T-helper 1 cell treated with Interleukin-12 subunit alpha and Interleukin-12 subunit beta and Interleukin-4 antibody, amounts not matched to agents 30 ng/mL and 1 ng/mL, for 36 hours (primary cell): ENCODE results near the gene LTA. TPM values are rescaled to one million over a fixed set of nuclear protein-coding genes. Genes with fewer than 3 reads are reported as not detected.

ENCODE experiments used
- intact Hi-C: fragments of 100-400 bp; cut with micrococcal nuclease; formaldehyde crosslinking; loops from one replicate; pipeline ENCODE4 v1.15.1; 2024
- total RNA-seq: library from RNA; stranded (reverse); gene quantifications from 2 replicates; pipeline ENCODE4 v1.2.3, GENCODE V29; 2022

The LTA gene
- total RNA-seq, 1 donor from 2014 or later: 204 TPM

- intact Hi-C loops: loop anchor here (1.0 to 2.0 kb wide), 8 partner anchors 7 to 757 kb away; partner anchors contain the start of genes LTB, NCR3, NFKBIL1 and PRRC2A
Observed at GRCh38 chr6:31567531-31568370, 4.3 kb upstream of the LTA start.

DNA sequence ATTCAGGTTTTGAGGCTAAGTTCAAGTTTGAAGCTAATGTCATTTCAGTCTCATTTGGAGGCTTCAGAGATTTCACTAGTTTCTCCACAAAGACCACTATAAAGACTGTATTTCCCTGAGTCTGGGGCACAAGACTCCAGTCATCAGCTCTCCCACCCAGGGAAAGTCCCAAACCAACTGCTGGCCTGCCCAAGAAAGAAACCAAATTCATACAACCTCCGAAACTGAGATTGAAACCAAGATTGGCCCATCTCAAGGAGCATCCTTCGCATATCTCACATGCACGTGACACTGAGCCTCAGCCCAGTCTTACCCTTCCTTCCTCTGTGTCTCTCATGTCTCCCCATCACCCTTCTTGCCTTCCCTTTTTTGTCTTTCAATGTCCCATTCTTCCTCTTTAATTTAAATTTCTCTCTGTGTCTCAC lies 3.5 kb upstream of the LTA start:
- intact Hi-C loops: loop anchor here (1.0 to 2.0 kb wide), 8 partner anchors 8 to 758 kb away; partner anchors contain the start of genes LTB, NCR3, NFKBIL1 and PRRC2A

GRCh38 chr6:31569861-31570536 lies 2.1 kb upstream of the LTA start:
- intact Hi-C loops: loop anchor here (2.0 kb wide), 2 partner anchors 13 to 759 kb away; partner anchors contain the start of gene LTB

DNA sequence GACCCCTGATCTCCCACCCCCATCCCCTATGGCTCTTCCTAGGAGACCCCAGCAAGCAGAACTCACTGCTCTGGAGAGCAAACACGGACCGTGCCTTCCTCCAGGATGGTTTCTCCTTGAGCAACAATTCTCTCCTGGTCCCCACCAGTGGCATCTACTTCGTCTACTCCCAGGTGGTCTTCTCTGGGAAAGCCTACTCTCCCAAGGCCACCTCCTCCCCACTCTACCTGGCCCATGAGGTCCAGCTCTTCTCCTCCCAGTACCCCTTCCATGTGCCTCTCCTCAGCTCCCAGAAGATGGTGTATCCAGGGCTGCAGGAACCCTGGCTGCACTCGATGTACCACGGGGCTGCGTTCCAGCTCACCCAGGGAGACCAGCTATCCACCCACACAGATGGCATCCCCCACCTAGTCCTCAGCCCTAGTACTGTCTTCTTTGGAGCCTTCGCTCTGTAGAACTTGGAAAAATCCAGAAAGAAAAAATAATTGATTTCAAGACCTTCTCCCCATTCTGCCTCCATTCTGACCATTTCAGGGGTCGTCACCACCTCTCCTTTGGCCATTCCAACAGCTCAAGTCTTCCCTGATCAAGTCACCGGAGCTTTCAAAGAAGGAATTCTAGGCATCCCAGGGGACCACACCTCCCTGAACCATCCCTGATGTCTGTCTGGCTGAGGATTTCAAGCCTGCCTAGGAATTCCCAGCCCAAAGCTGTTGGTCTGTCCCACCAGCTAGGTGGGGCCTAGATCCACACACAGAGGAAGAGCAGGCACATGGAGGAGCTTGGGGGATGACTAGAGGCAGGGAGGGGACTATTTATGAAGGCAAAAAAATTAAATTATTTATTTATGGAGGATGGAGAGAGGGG lies 1.4 kb downstream of the LTA start:
- intact Hi-C loops: no loop called here

GRCh38 chr6:31574106-31575061 lies 2.3 kb downstream of the LTA start:
- intact Hi-C loops: loop anchor here (1.0 to 5.0 kb wide), 3 partner anchors 27 to 163 kb away; partner anchors contain the start of genes CLIC1, NFKBIL1 and PRRC2A

DNA sequence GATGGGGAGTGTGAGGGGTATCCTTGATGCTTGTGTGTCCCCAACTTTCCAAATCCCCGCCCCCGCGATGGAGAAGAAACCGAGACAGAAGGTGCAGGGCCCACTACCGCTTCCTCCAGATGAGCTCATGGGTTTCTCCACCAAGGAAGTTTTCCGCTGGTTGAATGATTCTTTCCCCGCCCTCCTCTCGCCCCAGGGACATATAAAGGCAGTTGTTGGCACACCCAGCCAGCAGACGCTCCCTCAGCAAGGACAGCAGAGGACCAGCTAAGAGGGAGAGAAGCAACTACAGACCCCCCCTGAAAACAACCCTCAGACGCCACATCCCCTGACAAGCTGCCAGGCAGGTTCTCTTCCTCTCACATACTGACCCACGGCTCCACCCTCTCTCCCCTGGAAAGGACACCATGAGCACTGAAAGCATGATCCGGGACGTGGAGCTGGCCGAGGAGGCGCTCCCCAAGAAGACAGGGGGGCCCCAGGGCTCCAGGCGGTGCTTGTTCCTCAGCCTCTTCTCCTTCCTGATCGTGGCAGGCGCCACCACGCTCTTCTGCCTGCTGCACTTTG lies 3.3 kb downstream of the LTA start, which contains the start of gene TNF:
TNF (plus strand) TSS at position 231 of the 567 bp plus-strand sequence; CDS start at position 408, 177 bp downstream.
- intact Hi-C loops: loop anchor here (1.0 to 5.0 kb wide), 3 partner anchors 28 to 162 kb away; partner anchors contain the start of genes CLIC1, NFKBIL1 and PRRC2A

DNA sequence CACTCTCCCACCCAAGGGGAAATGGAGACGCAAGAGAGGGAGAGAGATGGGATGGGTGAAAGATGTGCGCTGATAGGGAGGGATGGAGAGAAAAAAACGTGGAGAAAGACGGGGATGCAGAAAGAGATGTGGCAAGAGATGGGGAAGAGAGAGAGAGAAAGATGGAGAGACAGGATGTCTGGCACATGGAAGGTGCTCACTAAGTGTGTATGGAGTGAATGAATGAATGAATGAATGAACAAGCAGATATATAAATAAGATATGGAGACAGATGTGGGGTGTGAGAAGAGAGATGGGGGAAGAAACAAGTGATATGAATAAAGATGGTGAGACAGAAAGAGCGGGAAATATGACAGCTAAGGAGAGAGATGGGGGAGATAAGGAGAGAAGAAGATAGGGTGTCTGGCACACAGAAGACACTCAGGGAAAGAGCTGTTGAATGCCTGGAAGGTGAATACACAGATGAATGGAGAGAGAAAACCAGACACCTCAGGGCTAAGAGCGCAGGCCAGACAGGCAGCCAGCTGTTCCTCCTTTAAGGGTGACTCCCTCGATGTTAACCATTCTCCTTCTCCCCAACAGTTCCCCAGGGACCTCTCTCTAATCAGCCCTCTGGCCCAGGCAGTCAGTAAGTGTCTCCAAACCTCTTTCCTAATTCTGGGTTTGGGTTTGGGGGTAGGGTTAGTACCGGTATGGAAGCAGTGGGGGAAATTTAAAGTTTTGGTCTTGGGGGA lies 4.0 kb downstream of the LTA start:
- intact Hi-C loops: loop anchor here (1.0 to 5.0 kb wide), 4 partner anchors 8 to 161 kb away; partner anchors contain the start of genes CLIC1, NFKBIL1 and PRRC2A

DNA sequence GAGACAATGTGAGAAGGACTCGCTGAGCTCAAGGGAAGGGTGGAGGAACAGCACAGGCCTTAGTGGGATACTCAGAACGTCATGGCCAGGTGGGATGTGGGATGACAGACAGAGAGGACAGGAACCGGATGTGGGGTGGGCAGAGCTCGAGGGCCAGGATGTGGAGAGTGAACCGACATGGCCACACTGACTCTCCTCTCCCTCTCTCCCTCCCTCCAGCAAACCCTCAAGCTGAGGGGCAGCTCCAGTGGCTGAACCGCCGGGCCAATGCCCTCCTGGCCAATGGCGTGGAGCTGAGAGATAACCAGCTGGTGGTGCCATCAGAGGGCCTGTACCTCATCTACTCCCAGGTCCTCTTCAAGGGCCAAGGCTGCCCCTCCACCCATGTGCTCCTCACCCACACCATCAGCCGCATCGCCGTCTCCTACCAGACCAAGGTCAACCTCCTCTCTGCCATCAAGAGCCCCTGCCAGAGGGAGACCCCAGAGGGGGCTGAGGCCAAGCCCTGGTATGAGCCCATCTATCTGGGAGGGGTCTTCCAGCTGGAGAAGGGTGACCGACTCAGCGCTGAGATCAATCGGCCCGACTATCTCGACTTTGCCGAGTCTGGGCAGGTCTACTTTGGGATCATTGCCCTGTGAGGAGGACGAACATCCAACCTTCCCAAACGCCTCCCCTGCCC lies 4.9 kb downstream of the LTA start:
- intact Hi-C loops: loop anchor here (1.0 to 5.0 kb wide), 2 partner anchors 9 to 160 kb away; partner anchors contain the start of gene CLIC1

- intact Hi-C loops: loop anchor here (5.0 kb wide), 1 partner anchor 160 kb away; the partner anchor contains the start of gene CLIC1
Observed at GRCh38 chr6:31577579-31577966, 5.5 kb downstream of the LTA start.

GRCh38 chr6:31578184-31579118 lies 6.4 kb downstream of the LTA start:
- intact Hi-C loops: loop anchor here (1.0 to 5.0 kb wide), 2 partner anchors 8 to 159 kb away; partner anchors contain the start of genes CLIC1 and LST1

DNA sequence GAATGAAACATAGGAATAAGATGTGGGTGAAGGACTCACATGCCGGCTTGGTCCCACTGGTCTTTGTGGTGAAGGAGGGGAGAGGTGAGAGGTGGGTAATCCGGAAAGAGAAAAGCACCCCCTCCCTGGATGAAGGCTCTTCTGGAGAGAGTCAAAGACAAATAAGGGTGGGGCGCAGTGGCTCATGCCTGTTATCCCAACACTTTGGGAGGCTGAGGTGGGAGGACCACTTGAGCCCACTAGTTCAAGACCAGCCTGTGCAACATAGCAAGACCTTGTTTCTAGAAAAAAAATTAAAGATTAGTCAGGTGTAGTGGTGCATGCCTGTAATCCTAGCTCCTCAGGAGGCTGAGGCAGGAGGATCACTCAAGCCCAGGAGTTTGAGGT lies 7.0 kb downstream of the LTA start:
- intact Hi-C loops: loop anchor here (5.0 kb wide), 1 partner anchor 158 kb away; the partner anchor contains the start of gene CLIC1

DNA sequence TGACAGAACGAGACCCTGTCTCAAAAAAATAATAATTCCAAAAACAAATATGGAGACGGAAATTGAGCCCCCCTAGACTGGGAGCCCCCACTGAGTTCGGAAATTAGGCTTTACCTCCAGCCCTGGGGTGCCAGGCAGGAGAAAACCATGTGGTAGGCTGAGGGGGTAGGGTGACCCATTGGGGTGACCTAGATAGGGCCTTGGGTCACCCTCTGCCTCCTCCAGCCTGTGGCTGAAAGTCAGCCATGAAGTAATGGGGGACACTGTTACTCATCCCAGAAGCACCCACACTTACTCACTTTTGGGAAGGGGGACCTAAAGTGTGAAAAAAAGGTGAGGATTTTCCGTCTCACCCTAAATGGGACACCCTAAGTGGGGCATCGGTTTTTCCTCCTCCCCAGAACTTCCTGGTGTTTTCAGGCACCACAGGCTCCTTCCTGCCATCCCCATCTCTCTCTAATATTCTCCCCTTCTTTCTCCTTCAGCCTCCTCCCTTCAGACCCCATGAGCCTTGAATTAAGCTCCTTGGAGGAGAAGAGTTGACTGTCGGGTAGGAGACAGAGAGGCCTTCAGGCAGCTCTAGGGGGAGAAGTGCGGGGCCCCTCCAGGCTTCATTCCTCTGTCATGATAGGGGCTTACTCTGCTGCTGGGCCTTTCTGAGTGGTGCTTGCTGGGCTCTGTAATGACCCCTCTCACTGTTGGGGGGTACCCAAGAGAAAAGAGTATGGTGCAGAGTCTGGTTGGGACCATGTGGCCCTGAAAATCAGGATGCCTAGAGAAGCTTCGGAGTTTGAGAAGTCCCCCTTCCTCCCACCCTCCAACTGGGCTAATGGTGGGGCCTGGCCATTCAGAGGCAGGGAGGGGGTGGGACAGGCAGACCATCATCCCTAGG lies 7.7 kb downstream of the LTA start:
- intact Hi-C loops: loop anchor here (1.0 to 5.0 kb wide), 4 partner anchors 28 to 158 kb away; partner anchors contain the start of genes CLIC1 and PRRC2A

GRCh38 chr6:31580438-31580740 lies 8.3 kb downstream of the LTA start:
- intact Hi-C loops: loop anchor here (1.0 to 5.0 kb wide), 3 partner anchors 29 to 88 kb away; partner anchors contain the start of gene PRRC2A

DNA sequence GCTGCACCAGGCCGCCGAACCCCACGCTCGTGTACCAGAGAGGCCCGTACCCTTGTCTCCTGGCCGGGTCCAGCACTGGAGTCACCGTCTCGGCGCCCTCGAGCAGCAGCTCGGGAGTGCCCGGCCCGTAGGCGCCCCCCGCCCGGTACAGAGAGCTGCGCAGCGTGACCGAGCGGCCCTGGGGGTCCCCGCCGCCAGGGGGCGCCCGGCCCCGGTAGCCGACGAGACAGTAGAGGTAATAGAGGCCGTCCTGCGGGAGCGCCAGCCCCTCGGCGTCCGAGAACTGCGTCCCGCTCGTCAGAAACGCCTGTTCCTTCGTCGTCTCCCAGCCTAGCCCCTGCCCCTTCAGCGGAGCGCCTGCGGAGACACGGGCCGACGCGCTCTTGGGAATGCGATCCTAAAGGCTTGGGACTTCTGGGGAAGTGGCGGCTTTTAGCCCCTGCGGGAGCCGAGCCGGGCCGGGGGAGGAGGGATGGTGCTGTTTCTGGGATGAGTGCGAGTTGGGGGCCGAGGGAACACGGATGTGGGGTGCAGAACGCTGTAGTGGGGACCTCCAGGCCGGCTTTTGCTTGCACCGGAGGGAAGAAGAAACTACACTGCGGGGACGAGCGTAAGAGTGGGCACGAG lies 8.8 kb downstream of the LTA start:
- intact Hi-C loops: loop anchor here (1.0 to 5.0 kb wide), 4 partner anchors 30 to 89 kb away; partner anchors contain the start of genes NFKBIL1 and PRRC2A
